ENCODE measurements around the gene ARRB1.

DNA sequence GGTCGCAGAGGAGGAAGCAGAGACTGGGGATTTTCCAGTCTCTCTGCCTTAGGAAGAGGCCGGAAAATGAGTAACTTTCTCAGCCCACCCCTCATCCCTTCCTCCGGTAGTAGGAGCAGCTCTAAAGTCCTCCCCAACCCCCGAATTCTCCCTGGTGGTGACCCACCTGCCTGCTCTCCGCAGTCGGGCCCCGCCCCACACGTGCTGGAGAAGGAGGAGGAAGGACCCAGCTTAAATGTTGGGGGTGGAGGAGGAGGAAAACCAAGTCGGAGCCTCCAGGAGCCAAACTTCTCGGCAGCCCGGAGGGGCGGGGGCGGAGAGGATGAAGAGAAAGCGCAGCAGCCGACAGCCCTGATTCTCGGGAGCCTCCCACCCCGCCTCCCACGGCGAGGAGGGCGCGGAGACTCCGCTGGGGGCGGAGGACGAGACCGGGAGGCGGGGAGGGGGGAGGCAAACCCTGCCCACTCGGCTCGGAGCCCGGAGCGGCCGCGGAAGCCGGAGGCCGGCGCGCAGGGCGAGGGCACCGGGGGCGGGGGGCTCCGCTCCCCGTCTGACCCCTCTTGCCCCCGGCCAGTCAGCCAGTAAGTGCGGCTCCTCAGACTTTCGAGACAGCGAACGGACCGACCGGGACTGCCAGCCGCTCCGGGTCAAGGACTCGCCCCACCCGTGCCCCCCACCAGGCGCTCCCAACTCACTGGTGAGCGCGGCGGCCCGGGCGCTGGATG lies 111.0 kb downstream of the ARRB1 start, which contains the start of gene TPBGL:
- no peak for TF ChIP-seq FOSL1 (tag; conservative IDR thresholded peaks at IDR 0.05)
- TF ChIP-seq, protein P1, sequence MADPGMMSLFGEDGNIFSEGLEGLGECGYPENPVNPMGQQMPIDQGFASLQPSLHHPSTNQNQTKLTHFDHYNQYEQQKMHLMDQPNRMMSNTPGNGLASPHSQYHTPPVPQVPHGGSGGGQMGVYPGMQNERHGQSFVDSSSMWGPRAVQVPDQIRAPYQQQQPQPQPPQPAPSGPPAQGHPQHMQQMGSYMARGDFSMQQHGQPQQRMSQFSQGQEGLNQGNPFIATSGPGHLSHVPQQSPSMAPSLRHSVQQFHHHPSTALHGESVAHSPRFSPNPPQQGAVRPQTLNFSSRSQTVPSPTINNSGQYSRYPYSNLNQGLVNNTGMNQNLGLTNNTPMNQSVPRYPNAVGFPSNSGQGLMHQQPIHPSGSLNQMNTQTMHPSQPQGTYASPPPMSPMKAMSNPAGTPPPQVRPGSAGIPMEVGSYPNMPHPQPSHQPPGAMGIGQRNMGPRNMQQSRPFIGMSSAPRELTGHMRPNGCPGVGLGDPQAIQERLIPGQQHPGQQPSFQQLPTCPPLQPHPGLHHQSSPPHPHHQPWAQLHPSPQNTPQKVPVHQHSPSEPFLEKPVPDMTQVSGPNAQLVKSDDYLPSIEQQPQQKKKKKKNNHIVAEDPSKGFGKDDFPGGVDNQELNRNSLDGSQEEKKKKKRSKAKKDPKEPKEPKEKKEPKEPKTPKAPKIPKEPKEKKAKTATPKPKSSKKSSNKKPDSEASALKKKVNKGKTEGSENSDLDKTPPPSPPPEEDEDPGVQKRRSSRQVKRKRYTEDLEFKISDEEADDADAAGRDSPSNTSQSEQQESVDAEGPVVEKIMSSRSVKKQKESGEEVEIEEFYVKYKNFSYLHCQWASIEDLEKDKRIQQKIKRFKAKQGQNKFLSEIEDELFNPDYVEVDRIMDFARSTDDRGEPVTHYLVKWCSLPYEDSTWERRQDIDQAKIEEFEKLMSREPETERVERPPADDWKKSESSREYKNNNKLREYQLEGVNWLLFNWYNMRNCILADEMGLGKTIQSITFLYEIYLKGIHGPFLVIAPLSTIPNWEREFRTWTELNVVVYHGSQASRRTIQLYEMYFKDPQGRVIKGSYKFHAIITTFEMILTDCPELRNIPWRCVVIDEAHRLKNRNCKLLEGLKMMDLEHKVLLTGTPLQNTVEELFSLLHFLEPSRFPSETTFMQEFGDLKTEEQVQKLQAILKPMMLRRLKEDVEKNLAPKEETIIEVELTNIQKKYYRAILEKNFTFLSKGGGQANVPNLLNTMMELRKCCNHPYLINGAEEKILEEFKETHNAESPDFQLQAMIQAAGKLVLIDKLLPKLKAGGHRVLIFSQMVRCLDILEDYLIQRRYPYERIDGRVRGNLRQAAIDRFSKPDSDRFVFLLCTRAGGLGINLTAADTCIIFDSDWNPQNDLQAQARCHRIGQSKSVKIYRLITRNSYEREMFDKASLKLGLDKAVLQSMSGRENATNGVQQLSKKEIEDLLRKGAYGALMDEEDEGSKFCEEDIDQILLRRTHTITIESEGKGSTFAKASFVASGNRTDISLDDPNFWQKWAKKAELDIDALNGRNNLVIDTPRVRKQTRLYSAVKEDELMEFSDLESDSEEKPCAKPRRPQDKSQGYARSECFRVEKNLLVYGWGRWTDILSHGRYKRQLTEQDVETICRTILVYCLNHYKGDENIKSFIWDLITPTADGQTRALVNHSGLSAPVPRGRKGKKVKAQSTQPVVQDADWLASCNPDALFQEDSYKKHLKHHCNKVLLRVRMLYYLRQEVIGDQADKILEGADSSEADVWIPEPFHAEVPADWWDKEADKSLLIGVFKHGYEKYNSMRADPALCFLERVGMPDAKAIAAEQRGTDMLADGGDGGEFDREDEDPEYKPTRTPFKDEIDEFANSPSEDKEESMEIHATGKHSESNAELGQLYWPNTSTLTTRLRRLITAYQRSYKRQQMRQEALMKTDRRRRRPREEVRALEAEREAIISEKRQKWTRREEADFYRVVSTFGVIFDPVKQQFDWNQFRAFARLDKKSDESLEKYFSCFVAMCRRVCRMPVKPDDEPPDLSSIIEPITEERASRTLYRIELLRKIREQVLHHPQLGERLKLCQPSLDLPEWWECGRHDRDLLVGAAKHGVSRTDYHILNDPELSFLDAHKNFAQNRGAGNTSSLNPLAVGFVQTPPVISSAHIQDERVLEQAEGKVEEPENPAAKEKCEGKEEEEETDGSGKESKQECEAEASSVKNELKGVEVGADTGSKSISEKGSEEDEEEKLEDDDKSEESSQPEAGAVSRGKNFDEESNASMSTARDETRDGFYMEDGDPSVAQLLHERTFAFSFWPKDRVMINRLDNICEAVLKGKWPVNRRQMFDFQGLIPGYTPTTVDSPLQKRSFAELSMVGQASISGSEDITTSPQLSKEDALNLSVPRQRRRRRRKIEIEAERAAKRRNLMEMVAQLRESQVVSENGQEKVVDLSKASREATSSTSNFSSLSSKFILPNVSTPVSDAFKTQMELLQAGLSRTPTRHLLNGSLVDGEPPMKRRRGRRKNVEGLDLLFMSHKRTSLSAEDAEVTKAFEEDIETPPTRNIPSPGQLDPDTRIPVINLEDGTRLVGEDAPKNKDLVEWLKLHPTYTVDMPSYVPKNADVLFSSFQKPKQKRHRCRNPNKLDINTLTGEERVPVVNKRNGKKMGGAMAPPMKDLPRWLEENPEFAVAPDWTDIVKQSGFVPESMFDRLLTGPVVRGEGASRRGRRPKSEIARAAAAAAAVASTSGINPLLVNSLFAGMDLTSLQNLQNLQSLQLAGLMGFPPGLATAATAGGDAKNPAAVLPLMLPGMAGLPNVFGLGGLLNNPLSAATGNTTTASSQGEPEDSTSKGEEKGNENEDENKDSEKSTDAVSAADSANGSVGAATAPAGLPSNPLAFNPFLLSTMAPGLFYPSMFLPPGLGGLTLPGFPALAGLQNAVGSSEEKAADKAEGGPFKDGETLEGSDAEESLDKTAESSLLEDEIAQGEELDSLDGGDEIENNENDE (IDR thresholded peaks at IDR 0.05; ENCODE audit: low read depth, low read length), result no peak
- TF ChIP-seq POLR2A (conservative IDR thresholded peaks at IDR 0.05), result no peak
- TF ChIP-seq ZBTB2 (IDR thresholded peaks at IDR 0.05), result no peak
- TF ChIP-seq CTCF (IDR thresholded peaks at IDR 0.05 in 2 of 3, conservative IDR thresholded peaks at IDR 0.05 in 1 of 3; ENCODE audit: insufficient read depth in 2 of 3, low read depth in 1 of 3, low read length in 3 of 3), result no peak
- TF ChIP-seq ZNF24 (IDR thresholded peaks at IDR 0.05), result no peak
- no peak for TF ChIP-seq KLF1 (tag; IDR thresholded peaks at IDR 0.05)
